Activated CD8-positive, alpha-beta T cell treated with anti-CD3 and anti-CD28 coated beads for 36 hours (primary cell): ENCODE results near the gene NUAK1. TPM values are rescaled to one million over a fixed set of nuclear protein-coding genes. Genes with fewer than 3 reads are reported as not detected.

Source experiments
- ATAC-seq: fragments of 200-7000 bp; cut with Tn5 transposase; one replicate; pipeline ENCODE4 v1.10.0; 2021; ENCODE audit warnings: mild to moderate bottlenecking, moderate library complexity
- CTCF ChIA-PET: fragments of 350-600 bp; sonication (Branson Sonifier 250); formaldehyde crosslinking; loops from one replicate; lab custom pipeline; 2021; ENCODE audit warnings: antibody characterized with exemption; lab: Charles Lee
- POLR2A ChIA-PET: fragments of 350-600 bp; sonication (Branson Sonifier 250); formaldehyde crosslinking; loops from one replicate; lab custom pipeline; 2021; ENCODE audit warnings: antibody characterized with exemption; lab: Charles Lee
- DNase-seq: peaks from one replicate; pipeline ENCODE4 v3.0.0-alpha.2; 2020
- H3K27ac Mint-ChIP-seq: one replicate; pipeline ENCODE4 v1.8.0; 2021; ENCODE audit warnings: mild to moderate bottlenecking, mixed read lengths
- H3K27me3 Mint-ChIP-seq: one replicate; pipeline ENCODE4 v1.8.0; 2021; ENCODE audit warnings: mixed read lengths
- H3K36me3 Mint-ChIP-seq: one replicate; pipeline ENCODE4 v1.8.0; 2021; ENCODE audit warnings: low read depth, mixed read lengths
- H3K4me1 Mint-ChIP-seq: one replicate; pipeline ENCODE4 v1.8.0; 2021; ENCODE audit warnings: low read depth, mixed read lengths
- H3K4me3 Mint-ChIP-seq: one replicate; pipeline ENCODE4 v1.8.0; 2021; ENCODE audit warnings: mild to moderate bottlenecking, moderate library complexity, mixed read lengths
- H3K9me3 Mint-ChIP-seq: one replicate; pipeline ENCODE4 v1.8.0; 2021; ENCODE audit warnings: mixed read lengths
- CTCF ChIP-seq: fragments of 200-600 bp; IDR thresholded peaks from one replicate; pipeline ENCODE4 v1.8.0; 2022; ENCODE audit warnings: antibody characterized with exemption, mild to moderate bottlenecking
- intact Hi-C: fragments of 100-400 bp; cut with micrococcal nuclease; formaldehyde crosslinking; loops from one replicate; pipeline ENCODE4 v1.10.0; 2022
- total RNA-seq, 2 experiments: library from RNA; stranded (reverse); gene quantifications; one replicate each; pipeline ENCODE4 v1.2.3, GENCODE V29; 2021

Gene NUAK1
- total RNA-seq, 2 experiments from 2014 or later = not detected

- ChIA-PET CTCF (no interaction called here), POLR2A (no interaction called here)
- H3K9me3 Mint-ChIP-seq = no peaks in the 10 kb centered on the region
- H3K36me3 Mint-ChIP-seq = no peaks in the 10 kb centered on the region
- peaks cover 3% of the 10 kb centered on the region for H3K4me1 Mint-ChIP-seq
- no peak overlapping the region for H3K4me3 Mint-ChIP-seq
- peaks cover 9% of the 10 kb centered on the region for H3K27me3 Mint-ChIP-seq
- no peak overlapping the region for H3K27ac Mint-ChIP-seq
- ATAC-seq (no peak), DNase-seq (no peak)
- intact Hi-C loops = no loop called here
- no peak for TF ChIP-seq CTCF
Measured at GRCh38 chr12:106070611-106071010, 68.1 kb downstream of the NUAK1 start.

DNA sequence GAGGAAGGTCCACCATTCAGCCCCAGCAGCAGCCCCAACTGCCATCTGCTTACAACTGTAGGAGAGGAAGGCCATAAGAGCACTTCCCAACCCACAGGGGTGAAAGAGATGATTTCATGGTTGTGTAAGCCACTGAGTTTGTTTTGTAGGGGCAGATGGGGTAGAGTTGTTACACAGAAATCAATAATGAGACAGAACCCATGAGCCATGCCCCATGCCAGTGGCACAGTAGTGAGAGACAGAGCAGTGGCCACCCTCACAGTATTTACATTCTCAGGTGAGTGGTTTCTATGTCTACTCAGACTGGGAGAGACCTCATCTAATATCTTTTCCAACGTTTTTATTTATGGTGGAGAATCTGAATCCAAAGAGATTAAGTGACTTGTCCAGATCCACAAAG is 68.6 kb downstream of the NUAK1 start:
- CTCF ChIA-PET = no interaction called here
- ATAC-seq (no peak), DNase-seq (no peak)
- H3K27me3 Mint-ChIP-seq = peaks cover 10% of the 10 kb centered on the region
- H3K9me3 Mint-ChIP-seq = no peaks in the 10 kb centered on the region
- no peak overlapping the region for H3K27ac Mint-ChIP-seq
- intact Hi-C loops = no loop called here
- H3K4me1 Mint-ChIP-seq = peaks cover 3% of the 10 kb centered on the region
- POLR2A ChIA-PET = no interaction called here
- H3K4me3 Mint-ChIP-seq = no peak overlapping the region
- TF ChIP-seq CTCF = no peak
- H3K36me3 Mint-ChIP-seq = no peaks in the 10 kb centered on the region

GRCh38 chr12:106068296-106068695 is 70.5 kb downstream of the NUAK1 start:
- intact Hi-C loops = no loop called here
- ChIA-PET CTCF (no interaction called here), POLR2A (no interaction called here)
- no peaks in the 10 kb centered on the region for H3K9me3 Mint-ChIP-seq
- H3K4me1 Mint-ChIP-seq = peaks cover 3% of the 10 kb centered on the region
- no peaks in the 10 kb centered on the region for H3K36me3 Mint-ChIP-seq
- DNase-seq (no peak), ATAC-seq (no peak)
- no peak overlapping the region for H3K4me3 Mint-ChIP-seq
- TF ChIP-seq CTCF = no peak
- no peak overlapping the region for H3K27ac Mint-ChIP-seq
- peaks cover 6% of the 10 kb centered on the region for H3K27me3 Mint-ChIP-seq

DNA sequence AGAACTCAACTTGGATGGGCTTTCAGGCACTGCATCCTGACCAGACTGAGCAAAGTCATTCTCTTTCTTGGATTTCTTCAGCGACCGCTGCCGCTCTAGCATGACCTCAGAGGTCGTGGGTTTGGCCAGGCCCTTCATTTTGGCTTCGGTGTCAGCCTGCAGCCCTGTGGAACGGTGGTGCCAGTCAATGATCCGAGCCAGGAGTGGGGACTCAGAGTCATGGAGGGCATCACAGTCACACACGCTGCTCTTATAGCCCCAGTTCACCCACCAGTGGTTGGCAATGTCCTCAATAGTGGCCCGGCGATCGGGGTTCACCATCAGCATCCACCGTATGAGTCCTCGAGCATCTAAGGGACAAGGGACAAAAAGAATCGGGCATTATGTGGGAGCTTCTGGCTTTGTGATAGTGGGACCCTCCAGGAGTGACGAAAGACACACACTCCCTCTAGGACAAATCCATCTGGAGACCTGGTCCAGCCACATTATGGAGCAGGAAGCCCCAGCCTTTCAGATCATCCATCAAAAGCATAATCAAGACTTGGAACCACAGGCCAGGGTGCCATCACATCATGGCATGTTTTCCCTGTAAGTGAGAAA is 71.0 kb downstream of the NUAK1 start:
- intact Hi-C loops = no loop called here
- Mint-ChIP-seq H3K4me1 (no peaks in the 10 kb centered on the region), H3K4me3 (no peak overlapping the region), H3K27ac (no peak overlapping the region), H3K27me3 (peaks cover 3% of the 10 kb centered on the region), H3K9me3 (no peaks in the 10 kb centered on the region), H3K36me3 (no peaks in the 10 kb centered on the region)
- POLR2A ChIA-PET = no interaction called here
- ATAC-seq (no peak), DNase-seq (no peak)
- TF ChIP-seq CTCF = no peak
- CTCF ChIA-PET = no interaction called here

- H3K27ac Mint-ChIP-seq = no peak overlapping the region
- no peak overlapping the region for H3K4me3 Mint-ChIP-seq
- DNase-seq (no peak), ATAC-seq (no peak)
- no peaks in the 10 kb centered on the region for H3K9me3 Mint-ChIP-seq
- no peak for TF ChIP-seq CTCF
- no peaks in the 10 kb centered on the region for H3K4me1 Mint-ChIP-seq
- ChIA-PET POLR2A (no interaction called here), CTCF (no interaction called here)
- no peaks in the 10 kb centered on the region for H3K36me3 Mint-ChIP-seq
- intact Hi-C loops = no loop called here
- H3K27me3 Mint-ChIP-seq = peaks cover 3% of the 10 kb centered on the region
Measured at GRCh38 chr12:106066726-106067325, 71.9 kb downstream of the NUAK1 start.
